Adrenal gland (tissue), 12 donors: ENCODE results near the gene ADARB2. TPM values are rescaled to one million over a fixed set of nuclear protein-coding genes. Genes with fewer than 3 reads are reported as not detected.

Experiments
- DNase-seq, 7 donors: peaks; one replicate each; pipeline ENCODE4 v3.0.0-alpha.2; 2019 to 2020
- H3K27ac ChIP-seq, 5 donors: fragments of 200-600 bp; sonication (generic) in 4 of 5; 1 replicate in 3 of 5; 2 replicates in 2 of 5; pipeline versions ENCODE4 v1.5.1 to v1.8.0; 2016 to 2020; ENCODE audit warnings: mild to moderate bottlenecking in 1 of 5
- H3K27me3 ChIP-seq: fragments of 200-600 bp; 2 replicates; pipeline ENCODE4 v1.8.0; 2021
- H3K36me3 ChIP-seq, 2 donors: fragments of 200-600 bp; replicated peaks in 1 of 2; 1 replicate in 1 of 2; 2 replicates in 1 of 2; pipeline versions ENCODE4 v1.5.1 to v1.8.0; 2018 to 2022
- H3K4me1 ChIP-seq, 2 donors: fragments of 200-600 bp; replicated peaks in 1 of 2; 1 replicate in 1 of 2; 2 replicates in 1 of 2; pipeline versions ENCODE4 v1.5.1 to v1.8.0; 2018 to 2021
- H3K4me3 ChIP-seq, 4 donors: fragments of 200-600 bp; sonication (generic) in 3 of 4; one replicate each; pipeline ENCODE4 v1.5.1; 2016 to 2018
- H3K9me3 ChIP-seq, 3 donors: fragments of 200-600 bp; sonication (generic) in 1 of 3; replicated peaks in 1 of 3; 1 replicate in 2 of 3; 2 replicates in 1 of 3; pipeline versions ENCODE4 v1.5.1 to v1.8.0; 2016 to 2021
- POLR2A ChIP-seq, 2 donors: fragments of 450-650 bp; IDR thresholded peaks; one replicate each; pipeline ENCODE4 v1.6.1; 2017; ENCODE audit warnings: antibody characterized with exemption in 2 of 2, mild to moderate bottlenecking in 2 of 2, moderate library complexity in 1 of 2
- WGBS, 4 donors: extraction: QIAGEN DNeasy Blood & Tissue Kit in 2 of 4; methylation state at CpG; one replicate each; pipeline versions ENCODE4 v1.1.5 to v1.1.7; 2013 to 2017; 5-methylcytosine and 5-hydroxymethylcytosine counted together
- intact Hi-C, 2 donors: fragments of 100-400 bp; cut with DNase I; formaldehyde crosslinking; loops; one replicate each; pipeline versions ENCODE4 v1.14.1 to v1.15.0; 2022 to 2023
- polyA plus RNA-seq, 3 donors: library from polyadenylated mRNA; stranded (reverse); fragments of 200-250 nt in 2 of 3; fragments of 350-450 nt in 1 of 3; fragmentation: Illumina TruSeq in 1 of 3; extraction: RNeasy Lipid Tissue Mini Kit (QIAGEN cat#74804) in 1 of 3; gene quantifications; one replicate each; pipeline ENCODE4 v1.2.3, GENCODE V29; 2013 to 2014
- total RNA-seq, 9 donors: library from RNA; depleted of rRNA in 4 of 9; stranded (reverse); fragments of >200 nt in 4 of 9; fragments of 120-200 nt in 1 of 9; fragmentation: NEBNext Ultra II Directional in 1 of 9; extraction: Animal tissue kit (Norgen Biotek cat#: 25700) in 1 of 9; gene quantifications; one replicate each; pipeline versions ENCODE4 v1.1.0 to v1.2.4, GENCODE V29; 2013 to 2023
- TF ChIP-seq, protein P1 (sequence below), 6 experiments: fragments of 450-650 bp in 4 of 6; fragments of 200-600 bp in 2 of 6; sonication (generic) in 1 of 6; IDR thresholded peaks; 1 replicate in 5 of 6; 2 replicates in 1 of 6; pipeline versions ENCODE4 v1.5.1 to v1.8.0; 2016 to 2021; ENCODE audit warnings: antibody characterized with exemption in 6 of 6, mild to moderate bottlenecking in 2 of 6, moderate library complexity in 1 of 6
- donor health status: healthy with polysubstance abuse.
- donor health status: Bipolar disorder and iron deficiency.
- donor health status: DM: yes; HTN: yes; CAD: no.
- donor health status: DM: no; HTN: no; CAD: no.
- donor health status: DM: no; HTN: no; CAD: no.
- donor health status: DM: yes; HTN: yes; CAD: no.

The ADARB2 gene
- total and polyA plus RNA-seq, 12 donors, result 0.14 to 3.1 (median 0.91) TPM

DNA sequence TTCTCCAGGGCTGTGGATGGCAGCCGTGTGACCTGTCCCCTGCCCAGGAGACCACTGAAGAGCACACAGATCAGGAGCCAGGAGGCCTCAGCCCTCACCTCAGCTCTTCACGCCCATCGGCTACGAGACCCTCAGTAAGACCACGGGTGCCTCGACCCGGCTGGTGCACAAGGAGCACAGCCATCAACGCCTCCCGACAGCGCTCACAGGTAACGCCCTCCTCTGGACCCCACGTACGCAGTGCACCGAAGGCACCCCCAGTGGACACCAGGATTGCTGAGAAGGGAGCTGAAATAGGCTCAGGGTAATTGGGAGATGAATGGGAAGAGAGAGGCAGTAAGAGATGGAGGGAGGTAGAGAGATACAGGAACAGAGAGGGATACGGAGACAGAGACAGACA, 389.8 kb downstream of the ADARB2 start:
- H3K9me3 ChIP-seq, result no peaks in the 10 kb centered on the region
- intact Hi-C loops, result no loop called here
- no peaks in the 10 kb centered on the region for H3K4me1 ChIP-seq
- 84 to 92% (median 90%) methylated on average over 9 to 15 of the region's 15 CpGs for WGBS, 4 donors
- no peaks in the 10 kb centered on the region for H3K27me3 ChIP-seq
- H3K4me3 ChIP-seq, result no peak overlapping the region
- TF ChIP-seq POLR2A (IDR thresholded peaks at IDR 0.05), result no peak
- TF ChIP-seq, protein P1, sequence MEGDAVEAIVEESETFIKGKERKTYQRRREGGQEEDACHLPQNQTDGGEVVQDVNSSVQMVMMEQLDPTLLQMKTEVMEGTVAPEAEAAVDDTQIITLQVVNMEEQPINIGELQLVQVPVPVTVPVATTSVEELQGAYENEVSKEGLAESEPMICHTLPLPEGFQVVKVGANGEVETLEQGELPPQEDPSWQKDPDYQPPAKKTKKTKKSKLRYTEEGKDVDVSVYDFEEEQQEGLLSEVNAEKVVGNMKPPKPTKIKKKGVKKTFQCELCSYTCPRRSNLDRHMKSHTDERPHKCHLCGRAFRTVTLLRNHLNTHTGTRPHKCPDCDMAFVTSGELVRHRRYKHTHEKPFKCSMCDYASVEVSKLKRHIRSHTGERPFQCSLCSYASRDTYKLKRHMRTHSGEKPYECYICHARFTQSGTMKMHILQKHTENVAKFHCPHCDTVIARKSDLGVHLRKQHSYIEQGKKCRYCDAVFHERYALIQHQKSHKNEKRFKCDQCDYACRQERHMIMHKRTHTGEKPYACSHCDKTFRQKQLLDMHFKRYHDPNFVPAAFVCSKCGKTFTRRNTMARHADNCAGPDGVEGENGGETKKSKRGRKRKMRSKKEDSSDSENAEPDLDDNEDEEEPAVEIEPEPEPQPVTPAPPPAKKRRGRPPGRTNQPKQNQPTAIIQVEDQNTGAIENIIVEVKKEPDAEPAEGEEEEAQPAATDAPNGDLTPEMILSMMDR (IDR thresholded peaks at IDR 0.05), result no peak
- DNase-seq, result no peak
- H3K27ac ChIP-seq, result no peak overlapping the region
- H3K36me3 ChIP-seq, result no peaks in the 10 kb centered on the region

GRCh38 chr10:1346201-1346600, 391.1 kb downstream of the ADARB2 start:
- Histone ChIP-seq H3K4me3 (no peak overlapping the region), H3K27me3 (no peaks in the 10 kb centered on the region), H3K9me3 (no peaks in the 10 kb centered on the region), H3K36me3 (no peaks in the 10 kb centered on the region), H3K4me1 (no peaks in the 10 kb centered on the region), H3K27ac (no peak overlapping the region)
- intact Hi-C loops, result no loop called here
- DNase-seq, result no peak
- no peak for TF ChIP-seq POLR2A (IDR thresholded peaks at IDR 0.05)
- TF ChIP-seq, protein P1 (IDR thresholded peaks at IDR 0.05), result no peak
- WGBS, 4 donors, result 85 to 92% (median 89%) methylated on average over 7 to 8 of the region's 8 CpGs

DNA sequence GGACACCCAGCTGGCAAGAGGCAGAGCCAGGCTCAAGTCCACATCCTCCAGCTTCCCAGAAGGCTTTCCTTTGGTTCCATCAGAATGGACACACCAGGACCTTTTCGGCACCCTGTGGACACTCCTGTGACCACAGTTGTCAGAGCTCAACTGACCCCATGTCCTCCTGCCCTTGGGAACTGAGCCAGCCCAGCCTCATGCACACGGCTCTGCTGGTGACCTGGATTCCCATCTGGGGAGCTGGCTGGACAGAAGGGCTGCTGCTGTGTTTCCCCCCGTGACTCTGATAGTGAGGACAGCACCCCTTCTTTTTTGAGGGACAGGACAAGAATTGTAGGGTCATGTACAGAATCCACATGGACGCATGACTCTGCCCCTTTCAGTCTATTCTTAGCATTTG, 392.0 kb downstream of the ADARB2 start:
- TF ChIP-seq POLR2A (IDR thresholded peaks at IDR 0.05), result no peak
- TF ChIP-seq, protein P1 (IDR thresholded peaks at IDR 0.05), result no peak
- WGBS, 4 donors, result 43 to 62% (median 47%) methylated on average over 3 to 4 of the region's 4 CpGs
- no peaks in the 10 kb centered on the region for H3K27me3 ChIP-seq
- no peak for DNase-seq
- no peaks in the 10 kb centered on the region for H3K9me3 ChIP-seq
- H3K4me3 ChIP-seq, result no peak overlapping the region
- no peak overlapping the region for H3K27ac ChIP-seq
- intact Hi-C loops, result no loop called here
- no peaks in the 10 kb centered on the region for H3K4me1 ChIP-seq
- H3K36me3 ChIP-seq, result no peaks in the 10 kb centered on the region

GRCh38 chr10:1344846-1345245, 392.5 kb downstream of the ADARB2 start:
- Histone ChIP-seq H3K9me3 (no peaks in the 10 kb centered on the region), H3K4me3 (no peak overlapping the region), H3K27ac (no peak overlapping the region), H3K27me3 (no peaks in the 10 kb centered on the region), H3K36me3 (no peaks in the 10 kb centered on the region), H3K4me1 (no peaks in the 10 kb centered on the region)
- 68 to 90% (median 87%) methylated on average over 8 to 17 of the region's 17 CpGs for WGBS, 4 donors
- TF ChIP-seq, protein P1 (IDR thresholded peaks at IDR 0.05), result no peak
- intact Hi-C loops, result no loop called here
- DNase-seq, result no peak
